Gastroesophageal sphincter (tissue), 4 donors: ENCODE measurements around the gene GATAD2B. TPM values are rescaled to one million over a fixed set of nuclear protein-coding genes. Genes with fewer than 3 reads are reported as not detected.
A peak's percentile ranks its signal among the peaks of the same experiment; 100 is the strongest.

Source experiments
- ATAC-seq: fragments of 150-250 bp; one replicate; pipeline ENCODE4 v1.9.1; 2016; ENCODE audit warnings: mild to moderate bottlenecking, moderate library complexity
- H3K27ac ChIP-seq, 4 donors: fragments of 200-600 bp; sonication (generic) in 3 of 4; 1 replicate in 3 of 4; 2 replicates in 1 of 4; pipeline ENCODE4 v1.5.1; 2016 to 2019
- H3K27me3 ChIP-seq: fragments of 200-600 bp; sonication (generic); one replicate; pipeline ENCODE4 v1.5.1; 2019
- H3K36me3 ChIP-seq, 2 donors: fragments of 200-600 bp; sonication (generic); one replicate each; pipeline ENCODE4 v1.5.1; 2019; ENCODE audit warnings: control low read depth in 1 of 2
- H3K4me1 ChIP-seq, 3 donors: fragments of 200-600 bp; sonication (generic); 1 replicate in 2 of 3; 2 replicates in 1 of 3; pipeline ENCODE4 v1.5.1; 2016 to 2019; ENCODE audit warnings: control low read depth in 2 of 3
- H3K4me3 ChIP-seq, 2 donors: fragments of 200-600 bp; sonication (generic); one replicate each; pipeline ENCODE4 v1.5.1; 2019; ENCODE audit warnings: mild to moderate bottlenecking in 1 of 2, moderate library complexity in 1 of 2
- H3K9me3 ChIP-seq, 3 donors: fragments of 200-600 bp; sonication (generic); one replicate each; pipeline ENCODE4 v1.5.1; 2017 to 2019; ENCODE audit warnings: control low read depth in 2 of 3
- EP300 ChIP-seq: sonication (generic); formaldehyde crosslinking; IDR thresholded peaks from one replicate; pipeline ENCODE4 v1.6.1; 2017; ENCODE audit warnings: antibody characterized with exemption, mild to moderate bottlenecking
- POLR2A ChIP-seq, 2 donors: fragments of 450-650 bp; IDR thresholded peaks; one replicate each; pipeline ENCODE4 v1.6.1; 2017; ENCODE audit warnings: antibody characterized with exemption in 2 of 2, mild to moderate bottlenecking in 2 of 2, moderate library complexity in 1 of 2
- POLR2AphosphoS5 ChIP-seq: sonication (generic); formaldehyde crosslinking; IDR thresholded peaks from one replicate; pipeline ENCODE4 v1.6.1; 2017; ENCODE audit warnings: antibody characterized with exemption
- WGBS, 2 donors: methylation state at CpG; one replicate each; pipeline ENCODE4 v1.1.5; 2018; ENCODE audit warnings: low coverage in 1 of 2; 5-methylcytosine and 5-hydroxymethylcytosine counted together
- total RNA-seq, 4 donors: library from RNA; depleted of rRNA; stranded (reverse); fragments of >200 nt; gene quantifications; one replicate each; pipeline ENCODE4 v1.1.0, GENCODE V29; 2016
- TF ChIP-seq, protein P1 (sequence below), 4 experiments: fragments of 200-600 bp in 2 of 4; fragments of 450-650 bp in 2 of 4; sonication (generic) in 1 of 4; IDR thresholded peaks; one replicate each; pipeline ENCODE4 v1.5.1; 2017 to 2019; ENCODE audit warnings: antibody characterized with exemption in 4 of 4, mild to moderate bottlenecking in 2 of 4, moderate library complexity in 2 of 4

GATAD2B gene
- total RNA-seq, 4 donors from 2014 or later = 18.4 to 30.8 (median 23.8) TPM

DNA sequence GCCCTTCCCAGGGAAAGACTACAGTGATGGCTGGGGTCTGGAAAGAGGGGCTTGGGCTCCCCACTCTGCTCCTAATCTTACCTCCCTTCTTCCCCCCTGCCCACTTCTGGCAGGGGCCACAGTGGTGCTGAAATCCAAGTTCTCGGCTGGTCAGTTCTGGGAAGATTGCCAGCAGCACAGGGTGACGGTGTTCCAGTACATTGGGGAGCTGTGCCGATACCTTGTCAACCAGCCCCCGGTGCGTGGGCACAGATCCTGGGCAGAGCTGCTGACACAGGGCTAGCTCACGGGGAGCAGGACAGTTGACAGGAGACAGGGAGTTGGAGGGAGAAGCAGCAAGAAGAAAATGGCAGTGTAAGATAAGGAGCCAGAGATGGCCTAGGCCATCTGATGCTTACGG, 145.1 kb downstream of the GATAD2B start:
- 24 to 69% methylated on average over 5 to 6 of the region's 7 CpGs for WGBS, 2 donors
- peaks cover 0 to 83% (median 42%) of the 10 kb centered on the region in 3 donors for H3K4me1 ChIP-seq
- H3K4me3 ChIP-seq = peak overlapping the region in 1 of 2 donors; percentile 7
- peaks cover 0 to 21% of the 10 kb centered on the region in 2 donors for H3K36me3 ChIP-seq
- TF ChIP-seq POLR2AphosphoS5 (peak; percentile 52), POLR2A (IDR thresholded peaks at IDR 0.05) (no peak)
- no peaks in the 10 kb centered on the region for H3K9me3 ChIP-seq
- ATAC-seq = no peak
- H3K27me3 ChIP-seq = no peaks in the 10 kb centered on the region
- H3K27ac ChIP-seq = peak overlapping the region in 3 of 4 donors; percentile 63 to 92 (median 88)

DNA sequence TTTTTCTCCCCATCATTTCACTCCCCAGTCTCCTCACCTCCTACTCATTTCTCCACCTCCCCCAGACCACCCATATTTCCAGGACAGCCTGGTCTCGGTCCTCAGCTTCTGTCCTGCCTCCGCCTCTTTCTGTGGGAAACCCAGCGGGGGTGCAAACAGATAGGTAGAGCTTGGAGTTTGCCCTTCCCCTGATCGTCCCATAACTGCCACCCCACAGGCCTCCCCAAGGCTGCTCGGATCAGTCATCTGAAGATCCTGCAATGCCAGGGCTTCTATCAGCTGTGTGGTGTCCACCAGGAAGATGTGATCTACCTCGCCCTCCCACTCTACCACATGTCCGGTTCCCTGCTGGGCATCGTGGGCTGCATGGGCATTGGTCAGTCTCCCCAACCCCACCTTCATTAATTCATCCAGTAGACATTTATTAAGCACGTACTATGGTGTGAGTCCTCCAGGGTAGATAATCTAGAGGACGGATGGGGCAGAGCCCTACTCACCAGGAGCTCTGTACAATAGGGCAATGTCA, 145.9 kb downstream of the GATAD2B start:
- no peak for TF ChIP-seq POLR2AphosphoS5
- H3K27ac ChIP-seq = peak overlapping the region in 3 of 4 donors; percentile 88 to 92 (median 91)
- ATAC-seq = no peak
- peaks cover 0 to 83% (median 39%) of the 10 kb centered on the region in 3 donors for H3K4me1 ChIP-seq
- peak overlapping the region in 1 of 2 donors; percentile 86 for H3K4me3 ChIP-seq
- 88% methylated on average over 4 of the region's 10 CpGs; no CpG with 5 or more reads in 1 of the 2 donors for WGBS, 2 donors
- no peaks in the 10 kb centered on the region for H3K27me3 ChIP-seq
- H3K9me3 ChIP-seq = no peaks in the 10 kb centered on the region
- peaks cover 0 to 28% of the 10 kb centered on the region in 2 donors for H3K36me3 ChIP-seq

DNA sequence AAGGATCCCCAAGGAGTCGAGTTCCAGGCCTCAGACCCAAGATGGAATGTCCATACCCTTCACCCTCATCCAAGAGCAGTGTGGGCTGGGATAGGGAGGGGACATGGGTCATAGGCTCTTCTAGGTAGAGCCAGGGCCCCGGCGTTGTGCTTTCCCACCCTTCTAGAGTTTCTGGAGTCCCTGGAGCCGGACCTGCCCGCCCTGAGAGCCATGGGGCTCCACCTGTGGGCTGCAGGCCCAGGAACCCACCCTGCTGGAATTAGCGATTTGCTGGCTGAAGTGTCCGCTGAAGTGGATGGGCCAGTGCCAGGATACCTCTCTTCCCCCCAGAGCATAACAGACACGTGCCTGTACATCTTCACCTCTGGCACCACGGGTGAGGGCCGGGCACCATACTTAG, 146.4 kb downstream of the GATAD2B start:
- WGBS, 2 donors = 80% methylated on average over 1 of the region's 10 CpGs; no CpG with 5 or more reads in 1 of the 2 donors
- peaks cover 0 to 34% of the 10 kb centered on the region in 2 donors for H3K36me3 ChIP-seq
- H3K4me3 ChIP-seq = peak overlapping the region; percentile 61 to 86
- no peaks in the 10 kb centered on the region for H3K9me3 ChIP-seq
- TF ChIP-seq, protein P1, sequence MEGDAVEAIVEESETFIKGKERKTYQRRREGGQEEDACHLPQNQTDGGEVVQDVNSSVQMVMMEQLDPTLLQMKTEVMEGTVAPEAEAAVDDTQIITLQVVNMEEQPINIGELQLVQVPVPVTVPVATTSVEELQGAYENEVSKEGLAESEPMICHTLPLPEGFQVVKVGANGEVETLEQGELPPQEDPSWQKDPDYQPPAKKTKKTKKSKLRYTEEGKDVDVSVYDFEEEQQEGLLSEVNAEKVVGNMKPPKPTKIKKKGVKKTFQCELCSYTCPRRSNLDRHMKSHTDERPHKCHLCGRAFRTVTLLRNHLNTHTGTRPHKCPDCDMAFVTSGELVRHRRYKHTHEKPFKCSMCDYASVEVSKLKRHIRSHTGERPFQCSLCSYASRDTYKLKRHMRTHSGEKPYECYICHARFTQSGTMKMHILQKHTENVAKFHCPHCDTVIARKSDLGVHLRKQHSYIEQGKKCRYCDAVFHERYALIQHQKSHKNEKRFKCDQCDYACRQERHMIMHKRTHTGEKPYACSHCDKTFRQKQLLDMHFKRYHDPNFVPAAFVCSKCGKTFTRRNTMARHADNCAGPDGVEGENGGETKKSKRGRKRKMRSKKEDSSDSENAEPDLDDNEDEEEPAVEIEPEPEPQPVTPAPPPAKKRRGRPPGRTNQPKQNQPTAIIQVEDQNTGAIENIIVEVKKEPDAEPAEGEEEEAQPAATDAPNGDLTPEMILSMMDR (IDR thresholded peaks at IDR 0.05) = no peak
- no peak for TF ChIP-seq POLR2A (IDR thresholded peaks at IDR 0.05)
- no peak for TF ChIP-seq POLR2AphosphoS5
- TF ChIP-seq EP300 = no peak
- no peaks in the 10 kb centered on the region for H3K27me3 ChIP-seq
- peak overlapping the region; percentile 76 to 92 (median 90) for H3K27ac ChIP-seq
- no peak for ATAC-seq
- peaks cover 0 to 85% (median 42%) of the 10 kb centered on the region in 3 donors for H3K4me1 ChIP-seq

DNA sequence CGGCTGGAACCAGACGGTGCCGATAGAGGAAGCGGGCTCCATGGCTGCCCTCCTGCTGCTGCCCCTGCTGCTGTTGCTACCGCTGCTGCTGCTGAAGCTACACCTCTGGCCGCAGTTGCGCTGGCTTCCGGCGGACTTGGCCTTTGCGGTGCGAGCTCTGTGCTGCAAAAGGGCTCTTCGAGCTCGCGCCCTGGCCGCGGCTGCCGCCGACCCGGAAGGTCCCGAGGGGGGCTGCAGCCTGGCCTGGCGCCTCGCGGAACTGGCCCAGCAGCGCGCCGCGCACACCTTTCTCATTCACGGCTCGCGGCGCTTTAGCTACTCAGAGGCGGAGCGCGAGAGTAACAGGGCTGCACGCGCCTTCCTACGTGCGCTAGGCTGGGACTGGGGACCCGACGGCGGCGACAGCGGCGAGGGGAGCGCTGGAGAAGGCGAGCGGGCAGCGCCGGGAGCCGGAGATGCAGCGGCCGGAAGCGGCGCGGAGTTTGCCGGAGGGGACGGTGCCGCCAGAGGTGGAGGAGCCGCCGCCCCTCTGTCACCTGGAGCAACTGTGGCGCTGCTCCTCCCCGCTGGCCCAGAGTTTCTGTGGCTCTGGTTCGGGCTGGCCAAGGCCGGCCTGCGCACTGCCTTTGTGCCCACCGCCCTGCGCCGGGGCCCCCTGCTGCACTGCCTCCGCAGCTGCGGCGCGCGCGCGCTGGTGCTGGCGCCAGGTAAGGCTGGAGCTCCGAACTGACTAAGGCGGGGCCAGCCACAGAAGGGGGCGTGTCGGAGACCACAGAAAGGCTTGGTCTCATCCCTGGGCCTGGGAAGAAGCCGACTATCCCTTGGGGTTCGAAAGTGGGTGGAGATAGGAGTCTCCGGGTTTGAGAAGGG, 147.1 kb downstream of the GATAD2B start:
- TF ChIP-seq POLR2A (IDR thresholded peaks at IDR 0.05) (peak; percentile 23 to 27), POLR2AphosphoS5 (no peak)
- TF ChIP-seq, protein P1 (IDR thresholded peaks at IDR 0.05) = peak in 2 of 4 experiments; percentile 21 to 27
- 3% methylated on average over 7 of the region's 83 CpGs; no CpG with 5 or more reads in 1 of the 2 donors for WGBS, 2 donors
- H3K27ac ChIP-seq = peak overlapping the region; percentile 76 to 92 (median 90)
- peaks cover 0 to 92% (median 43%) of the 10 kb centered on the region in 3 donors for H3K4me1 ChIP-seq
- H3K27me3 ChIP-seq = no peaks in the 10 kb centered on the region
- peak overlapping the region; percentile 61 to 86 for H3K4me3 ChIP-seq
- peak; percentile 47 for ATAC-seq
- H3K9me3 ChIP-seq = no peaks in the 10 kb centered on the region
- H3K36me3 ChIP-seq = peaks cover 0 to 40% of the 10 kb centered on the region in 2 donors

DNA sequence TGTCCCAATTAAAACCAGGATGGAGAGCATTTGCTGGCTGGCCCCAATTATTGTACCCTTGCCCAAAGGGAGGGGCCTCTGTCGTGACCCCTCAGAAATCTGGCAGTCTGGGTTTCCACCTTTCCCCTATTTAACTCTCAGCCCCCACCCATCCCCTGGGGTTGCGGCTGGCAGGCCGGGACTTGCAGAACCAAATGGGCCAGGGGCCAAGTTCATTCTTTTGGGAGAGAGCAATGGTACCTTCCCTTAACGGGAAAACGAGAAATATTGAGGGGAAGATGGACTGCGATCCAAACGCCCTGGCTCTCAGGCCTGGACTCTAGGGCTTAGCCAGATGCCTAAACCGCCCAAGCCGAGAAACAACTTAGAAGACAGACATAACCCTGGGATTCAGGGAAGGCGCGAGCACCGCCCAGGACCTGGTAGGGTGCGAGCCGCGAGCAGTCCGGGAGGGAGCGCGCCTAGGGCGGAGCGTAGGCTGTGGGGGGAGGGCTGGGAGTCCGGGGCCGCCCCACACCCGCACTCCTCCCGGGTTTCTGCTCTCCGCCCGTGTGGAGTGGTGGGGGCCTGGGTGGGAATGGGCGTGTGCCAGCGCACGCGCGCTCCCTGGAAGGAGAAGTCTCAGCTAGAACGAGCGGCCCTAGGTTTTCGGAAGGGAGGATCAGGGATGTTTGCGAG, 147.9 kb downstream of the GATAD2B start, which contains the start of gene SLC27A3:
SLC27A3 (plus strand) TSS at position 628 of the 678 bp plus-strand sequence. CDS start 91 bp downstream, outside the sequence.
- Histone ChIP-seq H3K36me3 (peaks cover 0 to 48% of the 10 kb centered on the region in 2 donors), H3K27ac (peak within 1 kb of the TSS; percentile 76 to 92 (median 90)), H3K9me3 (no peaks in the 10 kb centered on the region), H3K4me1 (peaks cover 0 to 90% (median 41%) of the 10 kb centered on the region in 3 donors), H3K4me3 (peak within 1 kb of the TSS; percentile 61 to 86), H3K27me3 (no peaks in the 10 kb centered on the region)
- TF ChIP-seq, protein P1 (IDR thresholded peaks at IDR 0.05) = no peak
- TF ChIP-seq POLR2AphosphoS5 (peak; percentile 37), POLR2A (IDR thresholded peaks at IDR 0.05) (peak in 1 of 2 donors; percentile 23)
- peak; percentile 87 for ATAC-seq
- WGBS, 2 donors = 0 to 7% methylated on average over 3 to 5 of the region's 35 CpGs
